ENCODE results near the gene TTYH2. TPM values are rescaled to one million over a fixed set of nuclear protein-coding genes. Genes with fewer than 3 reads are reported as not detected.

TTYH2 gene
- total RNA-seq, 2 experiments from 2014 or later: 3.1 to 3.8 TPM

- H3K4me3 ChIP-seq (ENCODE audit: low read depth, low read length, poor library complexity, severe bottlenecking): no peak overlapping the region
- no TSS peak for BruUV-seq (replicated peaks)
- no peaks in the 10 kb centered on the region for H3K9me3 ChIP-seq (ENCODE audit: low read length)
- TF ChIP-seq CTCF (conservative IDR thresholded peaks at IDR 0.05; ENCODE audit: low read length) (no peak), EZH2phosphoT487 (IDR thresholded peaks at IDR 0.05; ENCODE audit: borderline replicate concordance, low read depth, low read length) (no peak)
- H3K36me3 ChIP-seq (ENCODE audit: insufficient read depth, low read length): no peaks in the 10 kb centered on the region
- DNase-seq (ENCODE audit: low spot score): no peak
- POLR2A ChIA-PET: interaction anchor here (0.6 kb wide), 1 partner anchor 335 kb away, joined by 3 read pairs; no protein-coding TSS in a partner anchor
- H3K4me1 ChIP-seq (ENCODE audit: insufficient read depth, low read length, poor library complexity, severe bottlenecking): no peaks in the 10 kb centered on the region
- no peaks in the 10 kb centered on the region for H3K79me2 ChIP-seq (ENCODE audit: insufficient read depth, low read depth, low read length)
- H3K4me2 ChIP-seq (ENCODE audit: low read length): no peak overlapping the region
- CTCF ChIA-PET (ENCODE audit: unreplicated experiment): no interaction called here
- intact Hi-C loops (cut with micrococcal nuclease; ENCODE audit: unreplicated experiment): no loop called here
- H3K27ac ChIP-seq (ENCODE audit: low read depth, low read length, poor library complexity, severe bottlenecking): no peak overlapping the region
- no peaks in the 10 kb centered on the region for H3K9me2 ChIP-seq (ENCODE audit: insufficient read depth, low read length)
- H4K20me1 ChIP-seq (ENCODE audit: insufficient read depth, low read length): no peaks in the 10 kb centered on the region
- no peak overlapping the region for H2AFZ ChIP-seq (ENCODE audit: low read length)
Observed at GRCh38 chr17:74282587-74283370, 69.4 kb downstream of the TTYH2 start.

GRCh38 chr17:74283371-74283673, 70.0 kb downstream of the TTYH2 start:
- Histone ChIP-seq H3K36me3 (ENCODE audit: insufficient read depth, low read length) (no peaks in the 10 kb centered on the region), H3K27ac (ENCODE audit: low read depth, low read length, poor library complexity, severe bottlenecking) (no peak overlapping the region), H3K4me2 (ENCODE audit: low read length) (no peak overlapping the region), H3K4me3 (ENCODE audit: low read depth, low read length, poor library complexity, severe bottlenecking) (no peak overlapping the region), H3K4me1 (ENCODE audit: insufficient read depth, low read length, poor library complexity, severe bottlenecking) (no peaks in the 10 kb centered on the region), H3K79me2 (ENCODE audit: insufficient read depth, low read depth, low read length) (no peaks in the 10 kb centered on the region), H4K20me1 (ENCODE audit: insufficient read depth, low read length) (no peaks in the 10 kb centered on the region), H3K9me2 (ENCODE audit: insufficient read depth, low read length) (no peaks in the 10 kb centered on the region), H3K9me3 (ENCODE audit: low read length) (no peaks in the 10 kb centered on the region), H2AFZ (ENCODE audit: low read length) (no peak overlapping the region)
- BruUV-seq (replicated peaks): no TSS peak
- TF ChIP-seq CTCF (conservative IDR thresholded peaks at IDR 0.05; ENCODE audit: low read length): no peak
- TF ChIP-seq EZH2phosphoT487 (IDR thresholded peaks at IDR 0.05; ENCODE audit: borderline replicate concordance, low read depth, low read length): no peak
- ChIA-PET CTCF (ENCODE audit: unreplicated experiment) (no interaction called here), POLR2A (no interaction called here)
- intact Hi-C loops (cut with micrococcal nuclease; ENCODE audit: unreplicated experiment): no loop called here
- no peak for DNase-seq (ENCODE audit: low spot score)

- Histone ChIP-seq H3K9me2 (ENCODE audit: insufficient read depth, low read length) (no peaks in the 10 kb centered on the region), H3K4me1 (ENCODE audit: insufficient read depth, low read length, poor library complexity, severe bottlenecking) (no peaks in the 10 kb centered on the region), H3K4me2 (ENCODE audit: low read length) (no peak overlapping the region), H4K20me1 (ENCODE audit: insufficient read depth, low read length) (no peaks in the 10 kb centered on the region), H2AFZ (ENCODE audit: low read length) (no peak overlapping the region), H3K27ac (ENCODE audit: low read depth, low read length, poor library complexity, severe bottlenecking) (no peak overlapping the region), H3K4me3 (ENCODE audit: low read depth, low read length, poor library complexity, severe bottlenecking) (no peak overlapping the region), H3K9me3 (ENCODE audit: low read length) (no peaks in the 10 kb centered on the region), H3K36me3 (ENCODE audit: insufficient read depth, low read length) (no peaks in the 10 kb centered on the region), H3K79me2 (ENCODE audit: insufficient read depth, low read depth, low read length) (no peaks in the 10 kb centered on the region)
- no peak for DNase-seq (ENCODE audit: low spot score)
- TF ChIP-seq CTCF (conservative IDR thresholded peaks at IDR 0.05; ENCODE audit: low read length): no peak
- ChIA-PET POLR2A (interaction anchor here (0.6 kb wide), 2 partner anchors 10 to 74 kb away, joined by 3 to 4 read pairs; partner anchors contain the start of gene TTYH2), CTCF (ENCODE audit: unreplicated experiment) (no interaction called here)
- no TSS peak for BruUV-seq (replicated peaks)
- intact Hi-C loops (cut with micrococcal nuclease; ENCODE audit: unreplicated experiment): no loop called here
Observed at GRCh38 chr17:74287031-74287602, 73.7 kb downstream of the TTYH2 start.
